Lung (tissue), 12 donors: ENCODE measurements around the gene HIBADH. TPM values are rescaled to one million over a fixed set of nuclear protein-coding genes. Genes with fewer than 3 reads are reported as not detected.

Experiments used
- ATAC-seq: fragments of 200-7000 bp; cut with Tn5 transposase; one replicate; pipeline ENCODE4 v1.9.1; 2020; ENCODE audit warnings: moderate number of reproducible peaks; ENCODE audit not compliant: insufficient read depth, low FRiP score
- DNase-seq, 3 donors: peaks; one replicate each; pipeline ENCODE4 v3.0.0-alpha.2; 2013 to 2017
- H3K27ac ChIP-seq, 2 donors: one replicate each; pipeline ENCODE4 v1.5.1; 2013; ENCODE audit warnings: mild to moderate bottlenecking in 2 of 2, moderate library complexity in 2 of 2, control low read depth in 1 of 2, inconsistent platforms in 1 of 2, low read depth in 1 of 2, low read length in 1 of 2
- H3K27me3 ChIP-seq, 3 donors: one replicate each; pipeline ENCODE4 v1.5.1; 2013; ENCODE audit warnings: low read length in 2 of 3; ENCODE audit not compliant: control insufficient read depth in 3 of 3, insufficient read depth in 3 of 3
- H3K36me3 ChIP-seq, 4 donors: one replicate each; pipeline ENCODE4 v1.5.1; 2013; ENCODE audit warnings: low read length in 4 of 4, mild to moderate bottlenecking in 1 of 4, moderate library complexity in 1 of 4; ENCODE audit not compliant: control insufficient read depth in 4 of 4, insufficient read depth in 4 of 4
- H3K4me1 ChIP-seq, 5 donors: one replicate each; pipeline ENCODE4 v1.5.1; 2013; ENCODE audit warnings: low read length in 5 of 5, mild to moderate bottlenecking in 2 of 5, moderate library complexity in 1 of 5; ENCODE audit not compliant: control insufficient read depth in 5 of 5, insufficient read depth in 5 of 5
- H3K4me3 ChIP-seq: one replicate; pipeline ENCODE4 v1.5.1; 2013; ENCODE audit warnings: mild to moderate bottlenecking, control low read depth, moderate library complexity
- H3K9ac ChIP-seq, 2 donors: one replicate each; pipeline ENCODE4 v1.5.1; 2013; ENCODE audit warnings: low read length in 2 of 2, control low read depth in 1 of 2; ENCODE audit not compliant: insufficient read depth in 1 of 2
- H3K9me3 ChIP-seq, 4 donors: one replicate each; pipeline ENCODE4 v1.5.1; 2013; ENCODE audit warnings: low read length in 3 of 4, mild to moderate bottlenecking in 1 of 4, moderate library complexity in 1 of 4; ENCODE audit not compliant: control insufficient read depth in 4 of 4, insufficient read depth in 3 of 4
- CTCF ChIP-seq: IDR thresholded peaks from 2 replicates; pipeline ENCODE4 v1.5.1; 2012; ENCODE audit warnings: mild to moderate bottlenecking; ENCODE audit errors: control extremely low read depth, extremely low read depth
- WGBS, 2 donors: extraction: QIAGEN DNeasy Blood & Tissue Kit; methylation state at CpG; one replicate each; pipeline ENCODE4 v1.1.7; 2013; 5-methylcytosine and 5-hydroxymethylcytosine counted together
- polyA plus RNA-seq, 2 donors: library from polyadenylated mRNA; stranded (reverse); fragments of 200-250 nt; gene quantifications; one replicate each; pipeline ENCODE4 v1.2.1, GENCODE V29; 2013
- total RNA-seq, 2 donors: library from RNA; depleted of rRNA in 1 of 2; stranded (reverse); fragments of >200 nt in 1 of 2; gene quantifications; one replicate each; pipeline ENCODE4 v1.2.1, GENCODE V29; 2014 to 2021
- donor health status: control.
- donor health status: control.
- donor health status: Bipolar disorder and iron deficiency.
- donor health status: healthy.
- donor health status: DM: yes; HTN: yes; CAD: no.

Gene HIBADH
- total and polyA plus RNA-seq, 4 donors, result 13.7 to 39.2 (median 17.4) TPM

- Histone ChIP-seq H3K4me3 (no peak overlapping the region), H3K9me3 (no peaks in the 10 kb centered on the region)
- no peak for TF ChIP-seq CTCF
Measured at GRCh38 chr7:27547401-27547800, 115.3 kb downstream of the HIBADH start.

GRCh38 chr7:27546610-27547009 is 116.1 kb downstream of the HIBADH start:
- no peak overlapping the region for H3K9ac ChIP-seq
- ATAC-seq (no peak), DNase-seq (no peak)
- peaks cover 0 to 4% (median 0%) of the 10 kb centered on the region in 5 donors for H3K4me1 ChIP-seq
- H3K36me3 ChIP-seq, result peaks cover 0 to 5% (median 3%) of the 10 kb centered on the region in 4 donors
- H3K27me3 ChIP-seq, result no peaks in the 10 kb centered on the region
- peaks cover 0 to under 1% (median 0%) of the 10 kb centered on the region in 4 donors for H3K9me3 ChIP-seq
- no peak overlapping the region for H3K4me3 ChIP-seq
- 84 to 92% methylated on average over 1 of the region's 1 CpG for WGBS, 2 donors
- H3K27ac ChIP-seq, result no peak overlapping the region
- no peak for TF ChIP-seq CTCF

More at GRCh38 chr7:27547401-27547800, 115.3 kb downstream of the HIBADH start:
- ATAC-seq (no peak), DNase-seq (peak in 1 of 3 donors; percentile 27)
- Histone ChIP-seq H3K36me3 (peaks cover 0 to 3% (median 0%) of the 10 kb centered on the region in 4 donors), H3K27ac (no peak overlapping the region), H3K9ac (no peak overlapping the region), H3K4me1 (peaks cover 0 to 4% (median 0%) of the 10 kb centered on the region in 5 donors), H3K27me3 (no peaks in the 10 kb centered on the region)
- 46 to 57% methylated on average over 1 of the region's 1 CpG for WGBS, 2 donors

- ATAC-seq, result no peak
- peaks cover 5 to 13% (median 8%) of the 10 kb centered on the region in 4 donors for H3K36me3 ChIP-seq
- no peak overlapping the region for H3K9ac ChIP-seq
- H3K9me3 ChIP-seq, result no peaks in the 10 kb centered on the region
- no peak for TF ChIP-seq CTCF
- H3K4me3 ChIP-seq, result no peak overlapping the region
- no peaks in the 10 kb centered on the region for H3K27me3 ChIP-seq
- DNase-seq, result no peak
- peaks cover 0 to 30% (median 5%) of the 10 kb centered on the region in 5 donors for H3K4me1 ChIP-seq
- H3K27ac ChIP-seq, result no peak overlapping the region
- WGBS, 2 donors, result 96% methylated on average over 4 of the region's 4 CpGs
Measured at GRCh38 chr7:27535795-27536194, 126.9 kb downstream of the HIBADH start.

- H3K9ac ChIP-seq, result no peak overlapping the region
- H3K4me1 ChIP-seq, result peaks cover 0 to 30% (median 7%) of the 10 kb centered on the region in 5 donors
- no peak overlapping the region for H3K4me3 ChIP-seq
- H3K9me3 ChIP-seq, result peaks cover 0 to 5% (median 0%) of the 10 kb centered on the region in 4 donors
- no peak for TF ChIP-seq CTCF
- H3K27me3 ChIP-seq, result no peaks in the 10 kb centered on the region
- WGBS, 2 donors, result 95% methylated on average over 6 of the region's 6 CpGs
- H3K27ac ChIP-seq, result no peak overlapping the region
- peaks cover 0 to 11% (median 7%) of the 10 kb centered on the region in 4 donors for H3K36me3 ChIP-seq
- no peak for ATAC-seq
- no peak for DNase-seq
Measured at GRCh38 chr7:27533652-27534081, 129.0 kb downstream of the HIBADH start.
